HEK293T (cell line): ENCODE data around the gene NPBWR2.

Source experiments
- ARNT ChIP-seq: fragments of 450-650 bp; IDR thresholded peaks from 2 replicates; pipeline ENCODE4 v1.6.1; 2017; ENCODE audit warnings: mild to moderate bottlenecking
- CTBP1 ChIP-seq: fragments of 450-650 bp; IDR thresholded peaks from 2 replicates; pipeline ENCODE4 v1.6.1; 2016; ENCODE audit warnings: borderline replicate concordance
- FOXM1 ChIP-seq: fragments of 450-650 bp; IDR thresholded peaks from 2 replicates; pipeline ENCODE4 v1.6.1; 2017; ENCODE audit warnings: mild to moderate bottlenecking, borderline replicate concordance
- PKNOX1 ChIP-seq: fragments of 450-650 bp; IDR thresholded peaks from 2 replicates; pipeline ENCODE4 v1.6.1; 2016
- SP1 ChIP-seq: fragments of 450-650 bp; IDR thresholded peaks from 2 replicates; pipeline ENCODE4 v1.6.1; 2017

DNA sequence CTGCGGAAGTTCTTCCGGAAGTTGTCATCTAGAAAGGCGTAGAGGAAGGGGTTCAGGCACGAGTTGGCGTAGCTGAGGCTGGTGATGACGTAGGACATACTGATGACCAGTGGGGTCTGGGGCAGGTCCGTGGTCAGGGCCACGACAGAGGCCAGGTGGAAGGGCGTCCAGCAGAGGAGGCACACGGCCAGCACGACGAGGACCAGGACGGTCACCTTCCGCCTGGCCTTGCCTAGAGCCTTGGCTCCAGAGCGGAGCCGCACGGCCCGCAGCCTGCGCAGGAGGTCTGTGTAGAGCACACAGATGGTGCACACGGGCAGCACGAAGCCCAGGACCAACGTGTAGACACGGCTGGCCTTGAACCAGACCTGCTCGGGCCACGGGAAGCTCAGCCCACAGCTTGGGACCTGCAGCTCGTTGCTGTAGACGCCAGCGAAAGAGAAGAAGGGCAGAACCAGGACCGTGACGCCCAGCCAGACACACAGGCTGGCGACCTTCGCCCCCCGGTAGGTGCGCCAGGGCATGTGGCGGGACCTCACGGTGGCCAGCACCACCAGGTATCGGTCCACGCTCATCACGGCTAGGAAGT is 1.4 kb downstream of the NPBWR2 start:
- TF ChIP-seq SP1 (no peak), FOXM1 (no peak), ARNT (no peak), CTBP1 (no peak), PKNOX1 (no peak)
